GM23338 (cell line): Measurements from ENCODE around the gene DDX46.

Experiments
- CTCF ChIP-seq, 2 experiments: fragments of 200-600 bp in 1 of 2; sonication (generic) in 1 of 2; conservative IDR thresholded peaks; 2 replicates each; pipeline versions ENCODE4 v1.5.1 to v1.6.1; 2016 to 2017; ENCODE audit warnings: antibody characterized with exemption in 2 of 2, low read depth in 2 of 2, mild to moderate bottlenecking in 2 of 2, moderate library complexity in 1 of 2
- JUNB ChIP-seq: IDR thresholded peaks from one replicate; pipeline ENCODE4 v1.6.1; 2016; ENCODE audit warnings: antibody characterized with exemption; ENCODE audit not compliant: unreplicated experiment
- POLR2AphosphoS5 ChIP-seq: IDR thresholded peaks from 2 replicates; pipeline ENCODE4 v1.6.1; 2016; ENCODE audit warnings: antibody characterized with exemption, low read depth
- ZNF114 ChIP-seq: fragments of 250-450 bp; sonication (Bioruptor Pico); IDR thresholded peaks from 2 replicates; pipeline ENCODE4 v1.5.0; 2020; ENCODE audit warnings: mild to moderate bottlenecking, moderate library complexity
- ZNF331 ChIP-seq: fragments of 250-450 bp; sonication (Bioruptor Pico); IDR thresholded peaks from 2 replicates; pipeline ENCODE4 v1.5.0; 2020; ENCODE audit warnings: low read depth, mild to moderate bottlenecking, moderate library complexity

DNA sequence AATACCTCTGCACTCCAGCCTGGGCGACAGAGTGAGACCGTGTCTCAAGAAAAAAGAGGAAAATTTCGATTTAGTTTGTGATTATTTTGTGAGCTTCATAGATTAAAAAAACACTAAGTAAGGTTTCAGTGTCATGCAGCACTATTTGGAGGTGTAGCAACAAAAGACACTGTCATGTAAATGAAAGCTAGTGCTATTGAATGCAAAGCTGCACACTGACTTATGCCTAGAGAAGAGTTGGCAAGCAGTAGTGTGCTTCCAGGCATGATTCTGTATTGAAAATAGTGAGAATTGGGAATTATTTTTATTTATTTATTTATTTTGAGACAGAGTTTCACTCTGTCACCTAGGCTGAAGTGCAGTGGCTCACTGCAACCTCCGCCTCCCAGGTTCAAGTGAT, 34.5 kb downstream of the DDX46 start:
- no peak for TF ChIP-seq CTCF (conservative IDR thresholded peaks at IDR 0.05; ENCODE audit: low read depth in 2 of 2)
- TF ChIP-seq POLR2AphosphoS5, result no peak
- TF ChIP-seq ZNF114, result no peak
- no peak for TF ChIP-seq ZNF331 (CRISPR knock-in tag)
- no peak for TF ChIP-seq JUNB
